Neural crest cell (in vitro differentiated cells): ENCODE results near the gene NDUFB2. TPM values are rescaled to one million over a fixed set of nuclear protein-coding genes. Genes with fewer than 3 reads are reported as not detected.
"Not testable (repeated sequence)": the region's sequence is repeated elsewhere in the genome, so short reads cannot be mapped to it uniquely, and the experiment has no call there.

Experiments used
- DNase-seq: peaks from one replicate; pipeline ENCODE4 v3.0.0; 2021; ENCODE audit warnings: low read depth, mixed read lengths, low spot score
- H3K27ac Mint-ChIP-seq: one replicate; pipeline ENCODE4 v1.8.0; 2021; ENCODE audit warnings: mild to moderate bottlenecking, mixed read lengths; ENCODE audit not compliant: unreplicated experiment
- H3K27me3 Mint-ChIP-seq: 2 replicates; pipeline ENCODE4 v1.8.0; 2021; ENCODE audit warnings: low read depth, mild to moderate bottlenecking, mixed read lengths
- H3K36me3 Mint-ChIP-seq: 2 replicates; pipeline ENCODE4 v1.8.0; 2021; ENCODE audit warnings: low read depth, mild to moderate bottlenecking, mixed read lengths
- H3K4me1 Mint-ChIP-seq: 2 replicates; pipeline ENCODE4 v1.8.0; 2021; ENCODE audit warnings: mixed read lengths
- H3K4me3 Mint-ChIP-seq: one replicate; pipeline ENCODE4 v1.8.0; 2021; ENCODE audit warnings: mild to moderate bottlenecking, mixed read lengths
- H3K9me3 Mint-ChIP-seq: 2 replicates; pipeline ENCODE4 v1.8.0; 2021; ENCODE audit warnings: mixed read lengths
- CTCF ChIP-seq: fragments of 200-600 bp; sonication (generic); conservative IDR thresholded peaks from 2 replicates; pipeline ENCODE4 v1.5.0; 2021; ENCODE audit warnings: antibody characterized with exemption, mild to moderate bottlenecking
- total RNA-seq: library from RNA; stranded (reverse); gene quantifications from 2 replicates; pipeline ENCODE4 v1.2.1, GENCODE V29; 2021

NDUFB2 gene
- total RNA-seq, 1 donor from 2014 or later: 195 TPM

GRCh38 chr7:140707132-140707531 lies 10.6 kb downstream of the NDUFB2 start:
- H3K4me3 Mint-ChIP-seq: no peak overlapping the region
- no peak for DNase-seq
- peaks cover 3% of the 10 kb centered on the region for H3K4me1 Mint-ChIP-seq
- H3K9me3 Mint-ChIP-seq: peaks cover 4% of the 10 kb centered on the region
- peaks cover 25% of the 10 kb centered on the region for H3K36me3 Mint-ChIP-seq
- no peaks in the 10 kb centered on the region for H3K27me3 Mint-ChIP-seq
- H3K27ac Mint-ChIP-seq: no peak overlapping the region
- TF ChIP-seq CTCF: no peak

- H3K36me3 Mint-ChIP-seq: peaks cover 34% of the 10 kb centered on the region
- not testable (repeated sequence) for H3K27ac Mint-ChIP-seq, H3K4me3 Mint-ChIP-seq, H3K27me3 Mint-ChIP-seq, DNase-seq, H3K9me3 Mint-ChIP-seq, H3K4me1 Mint-ChIP-seq
These were observed 12.3 kb downstream of the NDUFB2 start for GRCh38 chr7:140708764-140709163.

- not testable (repeated sequence) for DNase-seq, H3K9me3 Mint-ChIP-seq, H3K27ac Mint-ChIP-seq, H3K4me1 Mint-ChIP-seq, H3K4me3 Mint-ChIP-seq, H3K27me3 Mint-ChIP-seq
- peaks cover 46% of the 10 kb centered on the region for H3K36me3 Mint-ChIP-seq
These were observed 15.9 kb downstream of the NDUFB2 start for GRCh38 chr7:140712392-140712791.

- no peaks in the 10 kb centered on the region for H3K27me3 Mint-ChIP-seq
These were observed 18.0 kb downstream of the NDUFB2 start for GRCh38 chr7:140714331-140715040.

GRCh38 chr7:140719721-140720120 lies 23.2 kb downstream of the NDUFB2 start:
- H3K36me3 Mint-ChIP-seq: peaks cover 9% of the 10 kb centered on the region
- H3K4me3 Mint-ChIP-seq: no peak overlapping the region
- H3K4me1 Mint-ChIP-seq: no peaks in the 10 kb centered on the region
- H3K27ac Mint-ChIP-seq: no peak overlapping the region
- H3K9me3 Mint-ChIP-seq: no peaks in the 10 kb centered on the region
- TF ChIP-seq CTCF: no peak
- no peaks in the 10 kb centered on the region for H3K27me3 Mint-ChIP-seq
- no peak for DNase-seq

More at GRCh38 chr7:140714331-140715040, 18.0 kb downstream of the NDUFB2 start:
- TF ChIP-seq CTCF: no peak
- Mint-ChIP-seq H3K9me3 (peaks cover 4% of the 10 kb centered on the region), H3K36me3 (peaks cover 40% of the 10 kb centered on the region), H3K4me3 (no peak overlapping the region), H3K27ac (no peak overlapping the region), H3K4me1 (no peaks in the 10 kb centered on the region)
- no peak for DNase-seq

GRCh38 chr7:140722254-140722653 lies 25.7 kb downstream of the NDUFB2 start:
- H3K4me3 Mint-ChIP-seq: no peak overlapping the region
- H3K9me3 Mint-ChIP-seq: no peaks in the 10 kb centered on the region
- no peak for TF ChIP-seq CTCF
- H3K4me1 Mint-ChIP-seq: peaks cover 13% of the 10 kb centered on the region
- H3K27me3 Mint-ChIP-seq: no peaks in the 10 kb centered on the region
- DNase-seq: no peak
- H3K36me3 Mint-ChIP-seq: no peaks in the 10 kb centered on the region
- no peak overlapping the region for H3K27ac Mint-ChIP-seq
